ENCODE measurements around the gene ACAP2.
A peak's percentile ranks its signal among the peaks of the same experiment; 100 is the strongest.
"Not testable (repeated sequence)": the region's sequence is repeated elsewhere in the genome, so short reads cannot be mapped to it uniquely, and the experiment has no call there.

Gene ACAP2

DNA sequence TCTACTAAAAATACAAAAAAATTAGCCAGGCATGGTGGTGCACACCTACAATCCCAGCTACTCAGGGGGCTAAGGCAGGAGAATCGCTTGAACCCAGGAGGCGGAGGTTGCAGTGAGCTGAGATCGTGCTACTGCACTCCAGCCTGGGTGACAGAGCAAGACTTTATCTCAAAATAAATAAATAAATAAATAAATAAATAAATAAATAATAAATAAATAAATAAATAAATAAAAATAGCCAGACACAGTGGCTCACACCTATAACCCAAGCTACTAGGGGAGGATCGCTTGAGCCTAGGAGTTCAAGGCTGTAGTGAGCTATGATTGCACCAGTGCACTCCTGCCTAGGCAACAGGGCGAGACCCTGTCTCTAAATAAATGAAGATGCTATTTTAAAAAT is 152.2 kb downstream of the ACAP2 start:
- DNase-seq (ENCODE audit: low read depth, low spot score) = not testable (repeated sequence)

- DNase-seq (ENCODE audit: low read depth, low spot score) = no peak
Measured at GRCh38 chr3:195286115-195286872, 156.5 kb downstream of the ACAP2 start.

GRCh38 chr3:195285372-195285771 is 157.4 kb downstream of the ACAP2 start:
- no peak for DNase-seq (ENCODE audit: low read depth, low spot score)

GRCh38 chr3:195284842-195285241 is 158.0 kb downstream of the ACAP2 start:
- DNase-seq (ENCODE audit: low read depth, low spot score) = no peak

GRCh38 chr3:195282961-195283360 is 159.9 kb downstream of the ACAP2 start:
- no peak for DNase-seq (ENCODE audit: low read depth, low spot score)

GRCh38 chr3:195274259-195274966 is 168.4 kb downstream of the ACAP2 start:
- no peak for DNase-seq (ENCODE audit: low read depth, low spot score)

- peak; percentile 74 for DNase-seq (ENCODE audit: low read depth, low spot score)
Measured at GRCh38 chr3:195271410-195272243, 171.2 kb downstream of the ACAP2 start.

DNA sequence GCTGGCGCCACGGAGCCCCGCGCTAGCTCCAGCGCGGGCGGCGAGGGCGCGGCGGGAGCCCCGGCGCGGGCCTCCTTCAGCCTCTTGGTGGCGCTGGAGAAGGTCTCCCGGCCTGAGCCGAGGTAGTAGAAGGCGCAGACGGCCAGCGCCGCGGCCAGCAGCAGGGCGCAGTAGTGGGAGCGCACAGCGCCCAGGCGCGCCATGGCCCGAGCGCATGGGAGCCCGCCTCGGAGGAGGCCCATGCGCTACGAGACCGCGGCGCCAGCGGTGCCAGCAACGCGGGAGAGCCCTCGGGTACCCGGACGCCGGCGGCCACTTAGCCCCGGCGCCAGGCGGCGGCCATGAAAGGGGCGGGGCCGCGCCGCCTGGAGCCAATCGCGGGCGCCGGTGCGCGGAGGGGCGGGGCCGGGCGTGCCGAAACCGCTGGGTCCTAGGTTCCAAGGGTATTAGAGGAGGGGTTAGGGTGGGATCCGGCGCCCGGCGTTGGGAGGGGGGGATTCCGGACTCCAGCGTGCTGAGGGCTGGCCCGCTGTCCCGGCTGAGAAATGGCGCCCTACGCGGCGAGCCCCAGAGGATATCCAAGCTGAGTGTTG is 171.9 kb downstream of the ACAP2 start, which contains the start of gene XXYLT1:
Gene XXYLT1 (minus strand): TSS at position 343 of the 593 bp plus-strand sequence. CDS start 101 bp downstream, at position 242.
- DNase-seq (ENCODE audit: low read depth, low spot score) = peak; percentile 76

GRCh38 chr3:195270079-195270816 is 172.6 kb downstream of the ACAP2 start:
- DNase-seq (ENCODE audit: low read depth, low spot score) = no peak

- no peak for DNase-seq (ENCODE audit: low read depth, low spot score)
Measured at GRCh38 chr3:195269375-195270078, 173.3 kb downstream of the ACAP2 start.

DNA sequence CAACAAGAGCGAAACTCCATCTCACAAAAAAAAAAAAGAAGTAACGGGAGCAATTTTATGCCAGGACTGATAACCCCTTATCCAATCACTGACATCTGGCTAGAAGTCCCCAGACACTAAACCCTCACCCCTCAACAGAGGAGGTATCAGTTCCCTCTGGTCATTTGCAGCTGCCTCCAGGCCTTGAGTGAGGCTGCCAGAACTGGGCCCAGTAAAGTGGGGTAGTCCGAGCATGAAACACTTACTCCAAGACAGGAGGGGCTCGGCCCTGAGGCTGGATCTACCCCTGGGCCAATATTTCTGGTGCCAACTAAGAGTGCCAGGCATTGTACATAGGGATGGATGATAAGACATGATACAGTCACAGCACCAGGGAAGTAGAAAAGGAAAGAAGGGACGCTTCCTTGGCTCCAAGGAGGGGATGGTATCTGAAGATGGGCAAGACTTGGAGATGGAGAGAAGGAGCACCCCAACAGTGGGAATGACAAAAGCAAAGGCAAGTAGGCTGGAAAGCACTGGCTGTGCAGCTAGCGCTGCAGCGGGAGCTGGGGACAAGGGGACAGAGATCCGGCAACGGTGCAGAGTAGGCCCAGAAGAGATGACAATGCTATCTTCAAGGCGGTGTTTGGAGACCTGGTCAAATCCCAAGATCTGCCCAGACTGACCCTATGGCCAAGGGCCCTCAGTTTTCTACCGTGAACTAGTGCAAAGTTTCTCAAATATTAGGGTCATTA is 174.1 kb downstream of the ACAP2 start:
- no peak for DNase-seq (ENCODE audit: low read depth, low spot score)

GRCh38 chr3:195267096-195267495 is 175.7 kb downstream of the ACAP2 start:
- no peak for DNase-seq (ENCODE audit: low read depth, low spot score)

GRCh38 chr3:195266428-195266827 is 176.4 kb downstream of the ACAP2 start:
- no peak for DNase-seq (ENCODE audit: low read depth, low spot score)

- DNase-seq (ENCODE audit: low read depth, low spot score) = no peak
Measured at GRCh38 chr3:195265363-195265976, 177.3 kb downstream of the ACAP2 start.

DNA sequence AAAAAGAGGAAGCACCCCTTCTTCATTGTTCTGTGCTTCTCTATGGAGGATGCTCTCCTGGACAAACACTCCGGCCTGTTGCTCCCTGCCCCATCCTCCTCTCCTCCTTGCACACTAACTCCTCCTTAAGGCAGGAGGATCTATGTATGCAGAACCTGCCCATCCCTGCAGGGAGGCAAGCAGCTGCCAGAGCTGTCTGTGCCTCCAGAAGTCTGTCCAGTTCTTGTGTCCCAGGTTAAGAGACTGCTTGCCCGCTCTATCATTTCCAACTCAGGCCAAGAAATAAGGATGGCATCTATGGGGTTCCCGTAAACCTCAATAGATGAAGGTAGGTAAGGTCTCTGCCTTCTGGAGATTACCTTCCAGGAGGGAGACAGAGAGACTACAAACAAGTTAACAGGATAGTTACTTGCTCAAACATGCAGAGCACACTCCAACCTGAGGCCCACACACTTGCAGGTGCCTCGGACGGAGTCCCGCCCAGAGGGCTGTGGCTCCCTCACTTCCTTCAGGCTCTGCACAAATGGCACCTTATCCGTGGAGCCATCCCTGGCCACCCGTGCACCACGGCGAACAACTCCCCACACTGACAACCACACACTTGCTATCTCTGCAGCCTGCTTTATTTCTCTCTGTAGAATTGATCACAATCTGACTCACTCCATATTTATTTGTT is 178.8 kb downstream of the ACAP2 start:
- no peak for DNase-seq (ENCODE audit: low read depth, low spot score)

DNA sequence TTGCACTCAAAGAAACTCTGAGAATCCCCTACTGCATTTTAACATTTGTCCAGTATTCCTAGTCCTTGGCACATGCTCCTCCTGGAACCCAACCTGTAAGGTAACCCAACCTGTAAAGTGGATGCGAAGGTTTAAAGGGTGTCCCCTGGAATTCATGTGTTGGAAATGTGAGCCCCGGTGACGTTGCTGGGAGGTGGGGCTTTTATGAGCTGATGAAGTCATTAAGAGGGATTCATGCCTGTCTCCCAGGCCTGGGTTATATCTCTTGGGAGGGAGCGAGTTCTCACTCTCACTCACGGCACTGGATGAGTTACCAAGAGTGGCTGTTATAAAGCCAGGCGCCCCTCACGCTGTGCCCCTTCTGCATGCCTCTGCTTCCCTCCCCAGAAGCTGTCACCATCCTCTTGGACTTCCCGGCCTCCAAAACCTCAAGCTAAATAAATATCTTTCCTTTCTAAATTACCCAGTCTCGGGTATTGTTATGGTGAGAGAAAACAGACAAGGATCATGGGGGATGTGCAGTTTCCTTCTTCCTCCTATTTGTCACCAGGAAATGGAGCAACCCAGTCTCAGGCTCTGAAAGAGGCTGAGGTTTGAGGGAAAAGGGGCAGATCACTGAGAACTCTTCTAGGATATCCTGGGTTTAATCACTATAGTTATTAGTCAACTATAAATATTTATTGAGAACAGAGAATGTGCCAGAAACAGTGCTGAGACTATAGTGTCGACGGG is 179.5 kb downstream of the ACAP2 start:
- DNase-seq (ENCODE audit: low read depth, low spot score) = no peak

GRCh38 chr3:195261925-195262324 is 180.9 kb downstream of the ACAP2 start:
- DNase-seq (ENCODE audit: low read depth, low spot score) = no peak

All from activated CD4-positive, CD25-positive, alpha-beta regulatory T cell treated with anti-CD3 and anti-CD28 coated beads, Interleukin-2, amount 50 U/mL, for 16 hours (primary cell).